NB4 (cell line): ENCODE data around the gene KRTAP4-6.
"Not testable (repeated sequence)": the region's sequence is repeated elsewhere in the genome, so short reads cannot be mapped to it uniquely, and the experiment has no call there.

Source experiments
- MYC ChIP-seq: IDR thresholded peaks from 2 replicates; pipeline ENCODE4 v1.6.1; 2011; ENCODE audit warnings: low read depth, low read length
- POLR2A ChIP-seq: IDR thresholded peaks from 2 replicates; pipeline ENCODE4 v1.6.1; 2011; ENCODE audit warnings: mild to moderate bottlenecking; ENCODE audit not compliant: insufficient read length; ENCODE audit errors: extremely low read depth
- TF ChIP-seq, protein P1 (sequence below): IDR thresholded peaks from one replicate; pipeline ENCODE4 v1.5.1; 2012; ENCODE audit warnings: low read depth, low read length
- TF ChIP-seq, protein P2 (sequence below): IDR thresholded peaks from 2 replicates; pipeline ENCODE4 v1.6.1; 2011; ENCODE audit warnings: low read depth, low read length

DNA sequence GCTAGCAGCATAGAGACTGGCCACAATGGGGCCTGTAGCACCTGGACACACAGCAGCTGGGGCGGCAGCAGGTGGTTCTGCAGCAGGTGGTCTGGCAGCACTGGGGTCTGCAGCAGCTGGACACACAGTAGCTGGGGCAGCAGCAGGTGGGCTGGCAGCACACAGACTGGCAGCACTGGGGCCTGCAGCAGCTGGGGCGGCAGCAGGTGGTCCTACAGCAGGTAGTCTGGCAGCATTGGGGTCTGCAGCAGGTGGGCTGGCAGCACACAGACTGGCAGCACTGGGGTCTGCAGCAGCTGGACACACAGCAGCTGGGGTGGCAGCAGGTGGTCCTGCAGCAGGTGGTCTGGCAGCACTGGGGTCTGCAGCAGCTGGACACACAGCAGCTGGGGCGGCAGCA, 19.8 kb upstream of the KRTAP4-6 start:
- TF ChIP-seq, protein P1, sequence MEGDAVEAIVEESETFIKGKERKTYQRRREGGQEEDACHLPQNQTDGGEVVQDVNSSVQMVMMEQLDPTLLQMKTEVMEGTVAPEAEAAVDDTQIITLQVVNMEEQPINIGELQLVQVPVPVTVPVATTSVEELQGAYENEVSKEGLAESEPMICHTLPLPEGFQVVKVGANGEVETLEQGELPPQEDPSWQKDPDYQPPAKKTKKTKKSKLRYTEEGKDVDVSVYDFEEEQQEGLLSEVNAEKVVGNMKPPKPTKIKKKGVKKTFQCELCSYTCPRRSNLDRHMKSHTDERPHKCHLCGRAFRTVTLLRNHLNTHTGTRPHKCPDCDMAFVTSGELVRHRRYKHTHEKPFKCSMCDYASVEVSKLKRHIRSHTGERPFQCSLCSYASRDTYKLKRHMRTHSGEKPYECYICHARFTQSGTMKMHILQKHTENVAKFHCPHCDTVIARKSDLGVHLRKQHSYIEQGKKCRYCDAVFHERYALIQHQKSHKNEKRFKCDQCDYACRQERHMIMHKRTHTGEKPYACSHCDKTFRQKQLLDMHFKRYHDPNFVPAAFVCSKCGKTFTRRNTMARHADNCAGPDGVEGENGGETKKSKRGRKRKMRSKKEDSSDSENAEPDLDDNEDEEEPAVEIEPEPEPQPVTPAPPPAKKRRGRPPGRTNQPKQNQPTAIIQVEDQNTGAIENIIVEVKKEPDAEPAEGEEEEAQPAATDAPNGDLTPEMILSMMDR: not testable (repeated sequence)
- TF ChIP-seq POLR2A, MYC: not testable (repeated sequence)
- TF ChIP-seq, protein P2, sequence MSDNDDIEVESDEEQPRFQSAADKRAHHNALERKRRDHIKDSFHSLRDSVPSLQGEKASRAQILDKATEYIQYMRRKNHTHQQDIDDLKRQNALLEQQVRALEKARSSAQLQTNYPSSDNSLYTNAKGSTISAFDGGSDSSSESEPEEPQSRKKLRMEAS: not testable (repeated sequence)
